Stimulated activated CD4-positive, alpha-beta T cell treated with anti-CD3 and anti-CD28 coated beads, Interleukin-2, amount 100 ng/mL, for 4 hours (primary cell): ENCODE measurements around the gene CAPN3.

Experiments
- DNase-seq: peaks from one replicate; pipeline ENCODE4 v3.0.0-alpha.2; 2020; ENCODE audit warnings: low read depth

The CAPN3 gene

DNA sequence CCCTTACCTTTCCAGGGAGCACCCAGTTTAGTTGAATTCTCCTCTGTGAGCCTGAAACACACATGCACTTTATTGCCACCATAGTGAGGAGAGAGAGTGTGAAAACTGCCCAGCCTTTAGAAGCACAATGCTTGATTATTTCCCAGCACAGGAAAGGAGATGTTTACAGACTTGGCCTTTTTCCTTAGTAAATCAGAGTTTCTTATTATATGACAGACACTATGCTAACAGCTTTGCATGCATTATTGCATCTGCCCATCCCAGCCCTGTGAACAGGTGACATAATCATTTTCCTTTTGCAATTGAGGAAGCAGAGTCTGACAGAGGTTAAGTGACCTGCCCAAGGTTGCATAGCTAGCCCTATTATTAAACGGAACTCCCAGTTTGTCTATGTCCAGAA is 36.5 kb downstream of the CAPN3 start:
- no peak for DNase-seq

DNA sequence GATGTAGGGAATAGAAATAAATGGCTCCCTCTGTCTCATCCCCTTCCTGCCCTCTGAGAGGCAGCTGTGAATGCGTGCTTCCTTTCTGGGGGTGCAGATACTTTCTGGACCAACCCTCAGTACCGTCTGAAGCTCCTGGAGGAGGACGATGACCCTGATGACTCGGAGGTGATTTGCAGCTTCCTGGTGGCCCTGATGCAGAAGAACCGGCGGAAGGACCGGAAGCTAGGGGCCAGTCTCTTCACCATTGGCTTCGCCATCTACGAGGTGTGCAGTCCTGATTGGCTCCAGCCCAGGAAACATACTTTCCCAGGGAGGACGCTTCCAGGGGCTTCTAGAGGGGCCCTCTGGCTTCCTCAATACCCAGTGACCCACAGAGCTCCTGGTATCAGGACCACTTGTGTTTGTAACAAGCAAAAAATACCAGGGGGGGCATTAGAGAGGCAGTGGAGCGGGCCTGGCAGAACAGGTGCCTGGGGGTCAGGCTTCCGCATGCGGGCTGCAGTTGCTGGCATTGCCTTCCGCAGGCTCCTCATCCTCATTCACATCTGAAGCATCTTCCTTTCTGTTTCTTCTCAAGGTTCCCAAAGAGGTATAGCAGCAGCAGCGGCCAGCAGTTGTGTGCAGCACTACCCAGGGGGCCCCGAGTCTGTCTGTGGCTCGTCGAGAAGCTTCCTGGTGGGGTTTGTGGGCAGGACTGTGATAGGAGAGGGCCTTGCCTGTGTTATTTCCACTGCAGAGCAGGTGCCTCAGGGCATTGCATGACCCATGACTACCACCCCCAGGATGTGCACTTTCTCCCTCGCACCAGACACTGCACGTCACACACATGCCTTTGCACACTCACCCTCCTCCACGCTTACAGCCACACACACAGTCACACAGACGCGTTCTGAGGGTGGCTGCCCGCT is 42.5 kb downstream of the CAPN3 start:
- DNase-seq = no peak

DNA sequence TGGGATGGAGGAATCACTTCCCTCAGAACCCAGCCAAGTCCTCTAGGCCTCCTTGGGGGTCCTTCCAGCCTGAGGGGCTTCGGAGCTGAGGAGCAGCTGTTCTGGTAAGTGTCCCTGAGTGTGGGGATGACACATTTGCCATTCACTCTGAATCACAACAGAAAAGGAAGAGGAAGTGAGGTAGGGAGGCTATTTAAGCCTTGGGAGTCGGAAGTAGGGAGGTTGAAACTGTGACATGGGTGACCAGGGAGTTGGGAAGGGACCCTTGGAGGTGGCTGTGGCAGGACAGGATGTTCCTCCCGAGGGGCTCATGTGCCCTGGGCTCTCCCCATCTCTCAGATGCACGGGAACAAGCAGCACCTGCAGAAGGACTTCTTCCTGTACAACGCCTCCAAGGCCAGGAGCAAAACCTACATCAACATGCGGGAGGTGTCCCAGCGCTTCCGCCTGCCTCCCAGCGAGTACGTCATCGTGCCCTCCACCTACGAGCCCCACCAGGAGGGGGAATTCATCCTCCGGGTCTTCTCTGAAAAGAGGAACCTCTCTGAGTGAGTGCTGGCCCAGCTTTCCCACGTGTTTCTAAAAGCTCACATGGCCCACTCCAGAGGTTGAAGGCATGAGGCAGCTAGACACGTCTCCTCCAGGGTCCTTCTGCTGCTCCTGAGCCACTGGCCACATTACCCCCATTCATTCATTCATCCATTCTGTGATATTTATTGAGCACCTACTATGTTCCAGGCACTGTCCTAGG is 43.3 kb downstream of the CAPN3 start:
- DNase-seq = no peak

DNA sequence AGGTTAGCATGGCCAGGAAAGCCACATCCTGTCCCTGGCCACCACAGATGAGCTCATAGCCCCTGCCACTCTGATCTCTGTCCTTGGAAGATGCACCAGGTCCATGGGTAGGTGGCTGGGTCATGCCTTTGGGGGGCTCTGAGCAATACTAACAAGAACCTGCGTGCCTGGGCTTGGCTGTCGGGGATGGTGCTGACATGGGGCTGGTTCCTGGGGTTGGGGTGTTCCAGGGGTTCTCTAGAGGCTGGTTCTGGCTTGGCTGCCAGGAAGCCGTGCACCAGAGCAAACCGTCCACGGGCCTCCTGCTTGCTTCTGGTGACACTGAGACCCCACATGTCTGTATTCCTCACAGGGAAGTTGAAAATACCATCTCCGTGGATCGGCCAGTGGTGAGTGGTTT is 44.1 kb downstream of the CAPN3 start:
- DNase-seq = no peak

DNA sequence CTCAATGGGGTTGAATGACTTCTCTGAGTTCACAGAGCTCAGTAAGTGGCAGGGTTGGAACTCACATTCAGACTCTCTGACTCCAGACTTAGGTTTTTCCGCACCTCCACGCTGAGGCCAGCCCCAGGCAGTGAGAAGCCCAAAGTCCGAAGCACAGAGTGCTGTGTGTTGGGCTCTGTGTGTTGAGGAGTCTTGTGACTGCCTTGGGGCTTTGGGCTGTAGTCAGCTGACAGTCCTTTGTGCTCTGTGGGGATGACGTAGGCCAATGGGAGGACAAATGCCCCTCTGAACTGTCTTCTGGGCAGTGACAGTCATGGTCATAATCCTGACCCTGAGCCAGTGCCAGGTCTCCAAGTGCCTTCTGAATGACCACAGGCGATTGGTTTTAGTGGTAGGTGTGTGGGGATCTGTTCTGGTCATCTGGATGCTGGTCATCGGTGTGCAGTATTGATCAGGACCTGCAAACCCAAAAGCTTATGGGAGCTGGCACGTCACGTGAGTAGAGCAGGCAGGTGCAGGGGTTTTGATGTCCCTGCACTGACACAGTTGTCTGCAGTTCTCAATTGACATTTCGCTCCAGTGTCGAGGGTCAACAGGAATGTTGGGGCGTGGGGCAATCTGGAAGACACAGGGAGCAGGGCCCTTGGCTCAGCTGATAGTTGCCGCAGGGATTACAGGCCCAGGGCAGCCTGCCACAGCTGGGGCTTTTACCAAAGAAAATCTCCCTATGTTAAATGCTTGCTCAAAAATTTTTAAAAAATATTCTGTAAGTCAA is 45.3 kb downstream of the CAPN3 start:
- no peak for DNase-seq

DNA sequence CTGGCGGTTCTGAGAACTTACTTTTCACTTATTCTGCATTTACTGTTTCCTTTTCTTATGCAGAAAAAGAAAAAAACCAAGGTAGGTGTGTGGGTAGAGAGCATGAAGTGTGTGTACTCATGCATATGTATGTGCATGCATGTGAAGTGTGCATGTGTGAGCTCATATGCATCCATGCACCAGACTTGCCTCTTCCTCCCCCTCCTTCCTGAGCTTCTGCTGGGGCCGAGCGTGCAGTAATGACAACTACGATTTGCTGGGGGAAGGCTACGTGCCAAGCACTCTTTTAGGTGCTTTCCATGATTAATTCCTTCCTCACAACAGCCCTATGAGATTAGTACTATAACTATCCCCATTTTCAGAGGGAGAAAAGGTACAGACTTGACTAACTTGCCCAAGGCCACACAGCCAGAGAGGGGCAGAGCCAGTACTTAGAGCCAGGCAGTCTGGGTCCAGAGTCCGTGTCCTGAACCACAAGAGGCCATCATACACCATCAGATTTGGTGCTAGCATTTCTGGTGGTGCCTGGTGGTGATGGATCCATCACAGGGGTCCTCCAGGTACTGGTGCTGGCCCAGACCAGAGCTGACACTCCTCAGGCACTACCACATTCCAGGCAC is 46.7 kb downstream of the CAPN3 start:
- no peak for DNase-seq

DNA sequence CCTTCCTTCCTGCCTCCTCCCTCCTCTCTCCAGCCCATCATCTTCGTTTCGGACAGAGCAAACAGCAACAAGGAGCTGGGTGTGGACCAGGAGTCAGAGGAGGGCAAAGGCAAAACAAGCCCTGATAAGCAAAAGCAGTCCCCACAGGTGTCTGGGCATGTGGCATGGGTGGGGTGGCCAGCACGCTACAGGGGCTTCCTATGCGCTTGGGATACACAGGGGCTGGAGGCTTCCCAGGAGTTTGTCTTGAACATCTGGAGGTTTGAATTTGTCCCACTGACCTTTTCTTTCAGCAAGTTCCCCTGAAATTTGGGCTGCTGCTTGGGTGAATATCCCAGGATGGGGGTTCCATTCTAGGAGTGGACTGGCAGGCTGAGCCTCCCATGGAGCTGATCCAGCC is 48.9 kb downstream of the CAPN3 start:
- no peak for DNase-seq

DNA sequence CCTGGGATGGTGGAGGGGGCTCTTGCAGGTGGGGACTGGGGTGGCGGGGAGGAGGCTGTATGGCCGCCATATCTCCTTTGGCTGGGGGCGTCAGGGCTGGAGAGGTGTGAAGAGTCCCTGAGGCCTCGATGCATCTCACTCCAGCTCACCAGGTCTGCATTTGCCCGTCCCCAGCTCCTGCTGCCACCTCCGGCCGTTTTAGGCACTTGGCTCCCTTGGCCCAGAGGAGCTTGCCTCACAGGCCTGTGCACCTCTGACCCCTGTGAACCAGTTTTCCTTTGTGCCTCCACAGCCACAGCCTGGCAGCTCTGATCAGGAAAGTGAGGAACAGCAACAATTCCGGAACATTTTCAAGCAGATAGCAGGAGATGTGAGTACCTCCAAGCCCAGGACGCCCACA is 49.7 kb downstream of the CAPN3 start:
- DNase-seq = no peak

DNA sequence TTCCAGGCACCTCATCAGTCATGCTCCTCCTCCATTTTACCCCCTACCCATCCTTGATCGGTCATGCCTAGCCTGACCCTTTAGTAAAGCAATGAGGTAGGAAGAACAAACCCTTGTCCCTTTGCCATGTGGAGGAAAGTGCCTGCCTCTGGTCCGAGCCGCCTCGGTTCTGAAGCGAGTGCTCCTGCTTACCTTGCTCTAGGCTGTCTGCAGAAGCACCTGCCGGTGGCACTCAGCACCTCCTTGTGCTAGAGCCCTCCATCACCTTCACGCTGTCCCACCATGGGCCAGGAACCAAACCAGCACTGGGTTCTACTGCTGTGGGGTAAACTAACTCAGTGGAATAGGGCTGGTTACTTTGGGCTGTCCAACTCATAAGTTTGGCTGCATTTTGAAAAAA is 52.6 kb downstream of the CAPN3 start:
- no peak for DNase-seq

DNA sequence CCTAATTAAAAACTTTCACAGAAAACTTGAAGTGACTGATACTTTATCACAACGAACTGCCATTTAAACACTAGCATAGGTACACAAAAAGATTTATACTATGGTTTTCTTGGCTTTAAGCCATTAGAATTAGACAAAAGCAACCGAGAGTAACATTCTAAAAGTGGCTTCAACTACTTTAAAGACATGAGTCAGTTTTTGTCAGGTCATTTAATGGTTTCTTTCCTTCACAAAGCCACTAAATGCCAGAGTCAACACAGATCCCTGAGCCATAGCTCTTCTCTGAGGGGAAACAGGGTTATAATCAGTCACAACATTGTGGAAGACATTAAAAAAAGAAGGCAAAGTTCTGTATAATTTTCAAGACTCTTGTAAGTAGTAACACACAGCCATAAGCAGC is 54.6 kb downstream of the CAPN3 start:
- no peak for DNase-seq

DNA sequence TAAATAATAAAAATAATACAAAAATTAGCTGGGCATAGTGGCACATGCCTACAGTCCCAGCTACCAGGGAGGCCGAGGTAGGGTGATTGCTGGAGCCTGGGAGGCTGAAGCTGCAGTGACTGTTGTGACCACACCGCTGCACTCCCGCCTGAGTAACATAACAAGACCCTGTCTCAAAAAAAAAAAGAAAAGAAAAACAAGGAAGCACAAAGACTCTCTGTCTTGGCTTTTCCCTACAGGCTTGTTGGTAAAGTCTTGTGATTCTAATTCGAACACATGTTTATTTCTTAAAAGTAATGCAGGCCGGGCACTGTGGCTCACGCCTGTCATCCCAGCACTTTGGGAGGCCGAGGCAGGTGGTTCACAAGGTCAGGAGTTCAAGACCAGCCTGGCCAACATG is 60.1 kb downstream of the CAPN3 start:
- DNase-seq = no peak

DNA sequence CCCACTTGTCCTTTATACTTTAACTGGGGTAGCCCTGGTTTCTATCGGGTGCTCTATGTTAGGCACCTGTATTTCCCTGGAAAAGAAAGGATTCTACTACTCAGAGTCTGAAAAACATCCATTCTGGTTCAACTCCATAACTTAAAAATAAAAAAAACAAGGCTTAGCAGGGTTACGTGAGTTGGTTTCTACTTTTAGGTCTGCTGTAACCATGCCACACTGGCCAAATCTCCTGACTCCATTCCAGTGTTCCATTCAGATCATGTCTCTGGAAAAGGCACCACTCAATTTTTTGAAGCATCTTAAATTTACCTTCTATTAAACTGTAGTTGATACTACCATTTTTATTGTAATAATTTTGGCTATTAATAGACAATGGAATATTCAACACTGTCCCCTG is 62.1 kb downstream of the CAPN3 start:
- DNase-seq = no peak

DNA sequence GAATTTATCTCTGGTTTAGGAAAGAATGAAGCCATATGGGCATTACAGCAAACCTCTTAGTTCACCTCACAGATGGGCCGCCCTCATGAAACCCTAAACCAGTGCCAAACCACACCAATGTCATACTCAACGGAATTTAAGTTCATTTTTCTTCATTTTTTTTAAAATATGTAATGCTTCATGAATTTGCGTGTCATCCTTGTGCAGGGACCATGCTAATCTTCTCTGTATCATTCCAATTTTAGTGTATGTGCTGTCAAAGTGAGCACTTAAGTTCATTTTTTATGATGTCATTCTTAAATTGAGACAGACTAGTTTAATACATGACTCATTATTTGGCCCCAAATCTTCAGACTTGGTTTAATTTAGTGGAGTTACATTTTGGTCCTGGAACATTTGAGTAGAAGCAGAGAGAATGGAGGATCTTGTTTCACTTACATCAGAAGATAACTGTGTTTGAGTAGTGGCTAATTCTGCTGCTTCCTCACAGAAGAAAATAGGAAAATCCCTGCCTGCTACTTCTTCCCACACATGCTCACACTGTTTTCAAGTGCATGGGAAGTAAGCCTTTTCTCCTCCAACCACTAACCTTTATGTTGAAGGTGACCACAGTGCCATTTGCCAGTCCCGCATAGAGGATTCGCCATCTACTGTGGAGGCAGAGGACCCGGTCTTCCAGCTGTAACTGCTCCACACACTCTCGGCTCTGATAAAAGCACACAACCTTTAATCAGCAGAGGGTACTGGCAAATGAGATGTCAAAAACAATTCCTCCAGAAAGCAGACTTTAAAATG is 68.3 kb downstream of the CAPN3 start:
- no peak for DNase-seq

DNA sequence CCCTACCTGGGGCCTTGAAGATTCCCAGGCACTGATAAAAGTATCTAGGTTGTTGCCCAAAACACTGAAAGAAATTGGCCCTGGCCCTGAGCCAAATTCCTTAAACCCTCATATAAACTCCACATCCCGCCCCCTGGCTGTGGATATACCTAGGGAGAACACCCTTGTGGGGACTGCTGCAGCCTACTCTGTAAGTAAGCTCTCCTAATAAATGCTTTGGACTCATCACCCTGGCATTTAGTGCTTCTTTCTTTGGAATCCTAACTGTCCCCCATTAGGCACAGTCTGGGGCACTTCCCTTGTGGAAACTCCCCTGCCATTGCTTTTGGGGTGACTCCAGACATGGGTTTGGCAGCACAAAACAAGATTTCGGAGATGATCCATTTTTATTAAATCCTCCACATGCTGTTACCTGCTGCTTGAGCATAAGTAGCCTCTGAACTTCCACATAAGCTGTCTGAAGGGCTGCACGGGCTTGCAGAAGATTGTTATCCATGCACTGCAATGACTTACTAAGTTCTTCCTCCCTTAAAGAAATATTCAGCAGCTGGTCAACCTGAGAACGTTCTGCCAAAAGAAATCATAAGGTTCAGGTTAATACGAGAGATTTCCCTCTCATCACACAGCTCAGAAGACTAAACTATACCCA is 85.2 kb downstream of the CAPN3 start:
- no peak for DNase-seq

DNA sequence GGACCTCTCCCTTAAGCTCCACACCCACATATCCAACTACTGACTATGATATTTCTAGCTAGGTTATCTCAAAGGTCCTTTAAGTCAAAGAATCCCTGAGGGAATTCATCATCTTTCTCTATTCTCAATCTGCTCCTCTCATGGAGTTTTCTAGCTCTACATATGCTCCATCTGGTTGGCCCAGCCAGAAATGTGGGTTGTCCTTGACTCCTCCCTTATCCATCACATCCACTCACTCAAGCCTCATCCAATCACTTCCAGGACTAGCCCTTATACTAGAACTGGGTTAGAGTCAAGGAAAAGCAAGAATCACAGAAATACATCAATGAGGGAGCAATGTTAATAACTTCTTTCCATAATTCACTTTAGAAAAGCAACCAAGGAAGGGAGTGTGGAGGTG is 86.2 kb downstream of the CAPN3 start:
- no peak for DNase-seq

DNA sequence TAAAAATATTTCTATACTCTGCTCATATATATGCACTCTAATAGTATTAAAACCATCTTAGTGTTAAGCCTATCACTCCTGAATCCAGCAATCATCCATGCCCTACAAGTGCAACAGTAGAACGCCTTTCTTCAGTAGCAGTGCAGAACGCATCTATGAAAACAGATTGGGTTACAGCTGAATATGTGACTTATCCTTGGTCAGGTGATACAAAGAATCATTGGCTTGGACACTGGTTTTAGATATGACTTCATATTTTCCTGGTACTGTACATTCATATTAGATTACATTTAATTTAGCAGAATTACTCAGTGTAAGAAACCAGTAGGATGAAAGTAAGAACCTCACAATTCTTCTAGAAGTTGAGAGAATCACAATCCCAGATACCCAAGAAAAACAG is 88.3 kb downstream of the CAPN3 start:
- no peak for DNase-seq

DNA sequence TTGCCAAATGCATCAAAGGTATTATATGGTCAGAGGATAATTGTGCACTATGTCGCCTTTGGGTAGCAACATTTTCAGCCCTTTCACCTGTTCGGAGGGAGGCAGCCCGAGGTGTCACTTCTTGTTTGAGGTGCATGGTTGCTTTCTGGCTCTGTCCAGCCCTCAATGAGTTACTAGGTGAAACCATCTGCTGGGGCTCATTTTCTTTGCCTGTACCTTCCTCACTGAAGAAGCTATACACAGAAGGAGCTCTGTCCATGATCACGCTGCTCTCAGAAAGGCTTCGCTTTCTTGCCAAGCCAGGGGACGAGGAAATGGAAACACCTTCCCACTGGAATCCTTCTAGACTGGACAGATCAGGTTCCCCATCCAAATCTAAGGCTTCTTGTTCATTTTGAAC is 89.0 kb downstream of the CAPN3 start:
- no peak for DNase-seq

DNA sequence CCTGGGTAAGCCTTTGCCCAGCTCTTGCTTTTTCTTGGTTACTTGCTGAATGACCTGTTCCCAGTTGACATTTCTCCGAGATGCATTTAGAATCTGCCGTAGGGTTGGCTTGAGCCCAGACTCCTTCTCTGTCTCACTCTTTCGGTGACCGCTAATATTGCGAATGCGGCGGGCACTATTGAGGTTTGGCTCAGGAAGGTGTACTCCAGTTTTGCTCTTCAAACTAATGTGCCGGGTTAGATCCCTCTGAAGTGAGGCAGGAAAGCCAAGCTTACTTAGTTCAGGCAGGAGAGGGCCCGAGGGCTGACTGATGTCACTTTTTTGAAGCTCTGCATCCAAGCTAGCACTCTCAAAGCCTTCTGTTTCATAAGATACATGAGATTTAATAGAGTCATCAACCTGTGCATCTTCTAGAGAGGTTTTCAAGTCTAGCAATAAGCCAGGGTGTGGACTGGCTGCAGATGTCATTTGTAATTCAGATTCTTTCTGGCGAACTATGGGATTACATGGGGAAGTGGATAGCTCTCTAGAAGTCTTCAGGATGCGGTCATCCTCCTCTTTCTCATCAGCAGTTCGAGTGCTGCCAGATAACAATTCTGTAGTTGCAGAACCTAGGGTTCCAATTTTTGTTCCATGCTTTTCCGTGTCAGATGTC is 90.6 kb downstream of the CAPN3 start:
- DNase-seq = no peak

DNA sequence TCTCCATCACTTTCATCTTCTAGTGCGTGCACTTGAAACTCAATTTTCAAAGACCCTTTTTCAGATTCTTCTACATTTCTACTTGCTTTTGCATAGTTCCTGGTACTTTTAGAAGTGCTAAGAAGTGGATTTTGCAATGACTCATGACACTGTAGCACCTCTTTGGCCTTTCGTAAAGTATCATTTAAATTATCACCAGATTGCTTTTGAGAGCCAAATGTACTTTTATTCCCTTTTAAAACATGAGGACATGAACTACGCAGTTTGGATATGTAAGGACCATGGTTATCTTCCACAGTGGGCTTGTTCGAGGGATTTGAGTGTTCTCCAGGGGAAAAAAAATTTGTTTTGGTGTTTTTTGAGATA is 91.1 kb downstream of the CAPN3 start:
- no peak for DNase-seq

DNA sequence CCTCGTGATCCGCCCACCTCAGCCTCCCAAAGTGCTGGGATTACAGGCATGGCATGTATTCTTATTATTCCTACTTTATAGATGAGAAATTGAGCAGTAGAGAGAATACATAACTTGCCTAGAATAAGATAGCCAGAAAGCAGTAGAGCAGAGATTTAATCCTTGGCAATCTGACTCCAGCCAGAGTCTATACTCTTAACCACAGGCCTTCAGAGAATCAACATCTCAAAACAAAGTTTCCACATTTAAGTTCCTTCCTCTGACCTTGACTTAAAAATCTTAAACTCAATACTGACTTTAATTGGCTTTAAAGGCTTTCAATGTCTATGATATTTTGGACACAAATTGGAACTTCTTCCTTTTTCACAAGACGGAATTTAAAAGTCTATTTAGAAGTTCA is 94.5 kb downstream of the CAPN3 start:
- no peak for DNase-seq

DNA sequence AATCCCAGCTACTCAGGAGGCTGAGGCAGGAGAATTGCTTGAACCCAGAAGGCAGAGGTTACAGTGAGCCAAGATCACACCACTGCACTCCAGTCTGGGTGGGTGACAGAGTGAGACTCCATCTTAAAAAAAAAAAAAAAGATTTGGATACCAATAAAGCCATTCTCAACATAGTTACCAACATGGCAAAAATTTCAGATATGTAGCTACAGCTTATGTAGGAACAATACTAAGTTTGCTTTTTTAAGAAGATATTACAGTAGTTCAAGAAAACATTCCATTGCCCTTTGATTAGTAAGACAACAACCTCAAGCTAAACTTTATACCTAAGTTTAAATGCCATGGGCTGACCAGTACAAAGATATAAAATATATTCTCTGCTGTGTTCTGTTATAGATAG is 97.2 kb downstream of the CAPN3 start:
- no peak for DNase-seq
